OCI-LY1 (cell line): ENCODE results near the gene MRE11.
"Not testable (repeated sequence)": the region's sequence is repeated elsewhere in the genome, so short reads cannot be mapped to it uniquely, and the experiment has no call there.

Experiments
- H2AFZ ChIP-seq: fragments of 200-600 bp; sonication (generic), shearing (Covaris generic); 2 replicates; pipeline ENCODE4 v1.6.0; 2014; ENCODE audit warnings: antibody characterized with exemption, mild to moderate bottlenecking, low read length
- H3F3A ChIP-seq: fragments of 200-600 bp; sonication (generic), shearing (Covaris generic); 2 replicates; pipeline ENCODE4 v1.6.0; 2014; ENCODE audit warnings: mild to moderate bottlenecking, antibody characterized with exemption, low read length, moderate library complexity; ENCODE audit not compliant: insufficient read depth
- H3K27ac ChIP-seq: fragments of 200-600 bp; sonication (generic); 2 replicates; pipeline ENCODE4 v1.5.1; 2014; ENCODE audit warnings: low read length, mixed run types, mild to moderate bottlenecking, low read depth; ENCODE audit not compliant: poor library complexity, severe bottlenecking
- H3K27me3 ChIP-seq: fragments of 200-600 bp; sonication (generic); 2 replicates; pipeline ENCODE4 v1.6.0; 2014; ENCODE audit warnings: antibody characterized with exemption, mild to moderate bottlenecking, low read length, moderate library complexity; ENCODE audit not compliant: insufficient read depth
- H3K36me3 ChIP-seq: fragments of 200-600 bp; sonication (generic); 2 replicates; pipeline ENCODE4 v1.6.1; 2014; ENCODE audit warnings: mild to moderate bottlenecking, antibody characterized with exemption, low read length, moderate library complexity, mixed read lengths; ENCODE audit not compliant: insufficient read depth
- H3K4me1 ChIP-seq: fragments of 200-600 bp; sonication (generic); 2 replicates; pipeline ENCODE4 v1.5.1; 2014; ENCODE audit warnings: mild to moderate bottlenecking, low read length, moderate library complexity; ENCODE audit not compliant: insufficient read depth, severe bottlenecking
- H3K4me2 ChIP-seq: fragments of 200-600 bp; sonication (generic), shearing (Covaris generic); 2 replicates; pipeline ENCODE4 v1.6.1; 2014; ENCODE audit warnings: low read length
- H3K4me3 ChIP-seq: fragments of 200-600 bp; sonication (generic); 2 replicates; pipeline ENCODE4 v1.5.1; 2014; ENCODE audit warnings: low read length, low read depth, mild to moderate bottlenecking, mixed read lengths; ENCODE audit not compliant: poor library complexity, severe bottlenecking
- H3K79me2 ChIP-seq: fragments of 200-600 bp; shearing (Covaris generic); 2 replicates; pipeline ENCODE4 v1.6.1; 2016; ENCODE audit warnings: mixed run types, low read length, mixed read lengths; ENCODE audit not compliant: insufficient read depth
- H3K9ac ChIP-seq: fragments of 200-600 bp; sonication (generic), shearing (Covaris generic); 2 replicates; pipeline ENCODE4 v1.6.1; 2014; ENCODE audit warnings: mild to moderate bottlenecking, low read length, mixed read lengths
- H3K9me2 ChIP-seq: fragments of 200-600 bp; sonication (generic), shearing (Covaris generic); 2 replicates; pipeline ENCODE4 v1.6.1; 2014; ENCODE audit warnings: low read depth, mild to moderate bottlenecking, low read length, mixed read lengths
- H3K9me3 ChIP-seq: fragments of 200-600 bp; shearing (Covaris generic); 2 replicates; pipeline ENCODE4 v1.6.1; 2014; ENCODE audit warnings: low read length, mixed read lengths
- H4K20me1 ChIP-seq: fragments of 200-600 bp; sonication (generic), shearing (Covaris generic); 2 replicates; pipeline ENCODE4 v1.6.0; 2016; ENCODE audit warnings: mild to moderate bottlenecking, low read length; ENCODE audit not compliant: insufficient read depth
- EZH2 ChIP-seq: fragments of 200-600 bp; sonication (generic), shearing (Covaris generic); IDR thresholded peaks from 2 replicates; pipeline ENCODE4 v1.8.0; 2017; ENCODE audit warnings: borderline replicate concordance, mixed run types, mild to moderate bottlenecking, antibody characterized with exemption, low read length, moderate library complexity, mixed read lengths
- TF ChIP-seq, protein P1 (sequence below): fragments of 200-600 bp; sonication (generic), shearing (Covaris generic); IDR thresholded peaks from 2 replicates; pipeline ENCODE4 v1.5.1; 2017; ENCODE audit warnings: mild to moderate bottlenecking, antibody characterized with exemption, low read length, moderate library complexity, mixed read lengths

MRE11 gene

DNA sequence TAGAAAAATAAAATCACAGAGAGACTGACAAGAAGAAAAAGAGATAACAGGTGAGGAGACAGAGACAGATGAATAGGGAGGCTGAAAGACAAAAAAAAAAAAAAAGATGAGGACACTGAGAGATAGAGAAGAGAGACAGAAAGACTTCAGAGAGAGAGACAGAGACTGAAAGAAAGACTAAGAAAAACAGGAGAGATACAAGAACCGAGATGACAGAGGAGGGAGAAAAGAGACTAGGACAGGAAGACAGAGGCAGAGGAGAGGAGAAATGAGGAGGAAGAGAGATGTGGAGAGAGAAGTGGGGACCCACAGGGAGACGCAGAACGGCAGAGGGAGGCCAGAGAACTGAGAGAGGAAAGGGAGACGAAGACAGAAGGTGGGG lies 93.2 kb downstream of the MRE11 start:
- Histone ChIP-seq H3K9me2 (no peaks in the 10 kb centered on the region), H3K4me3 (no peak overlapping the region), H3K4me1 (no peaks in the 10 kb centered on the region), H3K4me2 (no peak overlapping the region), H3K27ac (no peak overlapping the region), H3K79me2 (no peaks in the 10 kb centered on the region), H3F3A (no peaks in the 10 kb centered on the region), H3K36me3 (no peaks in the 10 kb centered on the region), H3K27me3 (no peaks in the 10 kb centered on the region), H3K9ac (no peak overlapping the region), H3K9me3 (no peaks in the 10 kb centered on the region), H4K20me1 (no peaks in the 10 kb centered on the region), H2AFZ (no peak overlapping the region)
- TF ChIP-seq EZH2 = no peak

DNA sequence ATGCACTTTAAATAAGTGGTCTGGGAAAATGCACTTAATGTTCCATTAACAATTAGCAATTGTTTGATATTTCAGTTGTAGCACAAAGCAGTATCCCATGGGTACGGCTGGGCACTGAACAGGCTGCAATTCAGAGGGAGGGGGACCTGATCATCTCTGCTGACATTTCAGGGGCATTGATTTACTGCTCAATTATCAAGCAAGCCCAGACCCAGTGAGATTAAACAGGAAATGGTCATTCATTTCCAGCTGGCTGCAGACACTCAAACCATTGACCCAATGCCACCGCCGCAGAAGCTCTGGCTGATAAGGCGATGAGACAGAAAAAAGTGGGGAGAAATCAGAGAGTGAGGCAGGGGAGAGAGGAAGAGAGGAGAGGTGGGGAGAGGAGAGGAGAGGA lies 93.6 kb downstream of the MRE11 start:
- H3K9ac ChIP-seq = no peak overlapping the region
- no peaks in the 10 kb centered on the region for H3K9me3 ChIP-seq
- no peaks in the 10 kb centered on the region for H4K20me1 ChIP-seq
- H3K4me2 ChIP-seq = no peak overlapping the region
- no peaks in the 10 kb centered on the region for H3K9me2 ChIP-seq
- no peak overlapping the region for H3K4me3 ChIP-seq
- H3K36me3 ChIP-seq = no peaks in the 10 kb centered on the region
- no peak for TF ChIP-seq EZH2
- TF ChIP-seq, protein P1, sequence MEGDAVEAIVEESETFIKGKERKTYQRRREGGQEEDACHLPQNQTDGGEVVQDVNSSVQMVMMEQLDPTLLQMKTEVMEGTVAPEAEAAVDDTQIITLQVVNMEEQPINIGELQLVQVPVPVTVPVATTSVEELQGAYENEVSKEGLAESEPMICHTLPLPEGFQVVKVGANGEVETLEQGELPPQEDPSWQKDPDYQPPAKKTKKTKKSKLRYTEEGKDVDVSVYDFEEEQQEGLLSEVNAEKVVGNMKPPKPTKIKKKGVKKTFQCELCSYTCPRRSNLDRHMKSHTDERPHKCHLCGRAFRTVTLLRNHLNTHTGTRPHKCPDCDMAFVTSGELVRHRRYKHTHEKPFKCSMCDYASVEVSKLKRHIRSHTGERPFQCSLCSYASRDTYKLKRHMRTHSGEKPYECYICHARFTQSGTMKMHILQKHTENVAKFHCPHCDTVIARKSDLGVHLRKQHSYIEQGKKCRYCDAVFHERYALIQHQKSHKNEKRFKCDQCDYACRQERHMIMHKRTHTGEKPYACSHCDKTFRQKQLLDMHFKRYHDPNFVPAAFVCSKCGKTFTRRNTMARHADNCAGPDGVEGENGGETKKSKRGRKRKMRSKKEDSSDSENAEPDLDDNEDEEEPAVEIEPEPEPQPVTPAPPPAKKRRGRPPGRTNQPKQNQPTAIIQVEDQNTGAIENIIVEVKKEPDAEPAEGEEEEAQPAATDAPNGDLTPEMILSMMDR = no peak
- H3F3A ChIP-seq = no peaks in the 10 kb centered on the region
- no peaks in the 10 kb centered on the region for H3K4me1 ChIP-seq
- no peaks in the 10 kb centered on the region for H3K27me3 ChIP-seq
- H3K27ac ChIP-seq = no peak overlapping the region
- H3K79me2 ChIP-seq = no peaks in the 10 kb centered on the region
- no peak overlapping the region for H2AFZ ChIP-seq

DNA sequence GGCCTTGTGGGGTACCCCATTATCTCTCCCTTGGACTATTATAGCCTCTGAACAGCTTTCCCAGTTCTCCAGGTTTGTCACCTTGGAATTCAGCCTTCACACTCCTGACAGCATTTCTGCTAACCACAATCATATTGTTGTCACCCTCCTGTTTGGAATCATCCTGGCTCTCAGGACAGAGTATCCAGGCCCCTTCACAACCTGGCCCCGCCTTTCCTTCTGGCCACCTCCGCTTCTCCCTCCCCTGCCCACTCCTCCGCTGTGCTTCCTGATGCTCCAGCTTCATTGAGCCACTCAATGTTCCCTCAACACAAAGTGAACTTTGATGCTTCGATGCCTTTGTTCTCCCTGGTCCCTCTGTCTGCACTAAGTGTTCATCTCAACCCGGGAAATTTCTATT lies 95.5 kb downstream of the MRE11 start:
- Histone ChIP-seq H3K4me1 (no peaks in the 10 kb centered on the region), H3K79me2 (no peaks in the 10 kb centered on the region), H3K4me2 (no peak overlapping the region), H3K9ac (no peak overlapping the region), H3F3A (no peaks in the 10 kb centered on the region), H3K4me3 (no peak overlapping the region), H3K9me3 (no peaks in the 10 kb centered on the region), H4K20me1 (no peaks in the 10 kb centered on the region), H2AFZ (no peak overlapping the region), H3K27me3 (no peaks in the 10 kb centered on the region), H3K27ac (no peak overlapping the region), H3K9me2 (no peaks in the 10 kb centered on the region), H3K36me3 (no peaks in the 10 kb centered on the region)
- no peak for TF ChIP-seq EZH2
- TF ChIP-seq, protein P1 = no peak

DNA sequence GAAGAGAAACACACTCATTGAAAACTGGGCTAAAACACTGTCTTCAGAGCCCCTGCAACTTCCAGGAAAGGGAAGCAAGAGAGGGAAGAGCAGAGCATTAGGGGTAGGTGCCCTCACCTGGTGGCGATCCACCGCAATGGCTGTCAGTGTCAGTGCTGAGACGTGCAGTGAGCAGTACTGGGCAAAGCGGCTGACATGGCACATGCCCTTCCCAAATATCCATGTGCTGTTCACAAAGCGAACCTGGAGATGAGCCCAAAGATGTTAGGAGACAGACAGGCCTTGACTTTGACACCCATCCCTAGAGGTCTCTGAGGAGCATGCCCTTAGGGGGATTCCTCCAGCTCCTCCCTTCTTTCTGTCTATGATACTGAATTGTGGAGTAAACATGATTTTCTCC lies 97.4 kb downstream of the MRE11 start:
- TF ChIP-seq, protein P1 = no peak
- no peak for TF ChIP-seq EZH2
- no peaks in the 10 kb centered on the region for H3K27me3 ChIP-seq
- no peaks in the 10 kb centered on the region for H3K9me3 ChIP-seq
- H3K4me2 ChIP-seq = no peak overlapping the region
- no peak overlapping the region for H3K27ac ChIP-seq
- no peak overlapping the region for H3K9ac ChIP-seq
- no peak overlapping the region for H3K4me3 ChIP-seq
- H4K20me1 ChIP-seq = no peaks in the 10 kb centered on the region
- no peaks in the 10 kb centered on the region for H3K79me2 ChIP-seq
- no peaks in the 10 kb centered on the region for H3K4me1 ChIP-seq
- no peak overlapping the region for H2AFZ ChIP-seq
- H3F3A ChIP-seq = no peaks in the 10 kb centered on the region
- no peaks in the 10 kb centered on the region for H3K9me2 ChIP-seq
- H3K36me3 ChIP-seq = no peaks in the 10 kb centered on the region

DNA sequence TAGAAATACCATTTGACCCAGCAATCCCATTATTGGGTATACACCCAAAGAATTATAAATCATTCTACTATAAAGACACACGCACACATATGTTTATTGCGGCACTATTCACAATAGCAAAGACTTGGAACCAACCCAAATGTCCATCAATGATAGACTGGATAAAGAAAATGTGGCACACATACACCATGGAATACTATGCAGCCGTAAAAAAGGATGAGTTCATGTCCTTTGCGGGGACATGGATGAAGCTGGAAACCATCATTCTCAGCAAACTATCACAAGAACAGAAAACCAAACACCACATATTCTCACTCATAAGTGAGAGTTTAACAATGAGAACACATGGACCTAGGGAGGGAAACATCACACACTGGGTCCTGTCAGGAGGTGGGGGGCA lies 101.7 kb downstream of the MRE11 start:
- not testable (repeated sequence) for H3K9me2 ChIP-seq, H3K4me1 ChIP-seq, H3K36me3 ChIP-seq, H3K4me2 ChIP-seq, H3K27me3 ChIP-seq, H3F3A ChIP-seq, H2AFZ ChIP-seq, H3K9ac ChIP-seq, H3K9me3 ChIP-seq, H4K20me1 ChIP-seq, H3K79me2 ChIP-seq, H3K4me3 ChIP-seq, H3K27ac ChIP-seq
